CD8-positive, alpha-beta memory T cell (primary cell): ENCODE measurements around the gene TOP2A. TPM values are rescaled to one million over a fixed set of nuclear protein-coding genes. Genes with fewer than 3 reads are reported as not detected.

ENCODE experiments used
- CTCF ChIA-PET: fragments of 350-600 bp; sonication (Branson Sonifier 250); formaldehyde crosslinking; loops from one replicate; lab custom pipeline; 2021; ENCODE audit warnings: antibody characterized with exemption; lab: Charles Lee
- POLR2A ChIA-PET: fragments of 350-600 bp; sonication (Branson Sonifier 250); formaldehyde crosslinking; loops from one replicate; lab custom pipeline; 2021; ENCODE audit warnings: antibody characterized with exemption; lab: Charles Lee
- DNase-seq, 5 donors: peaks; one replicate each; pipeline versions ENCODE4 v3.0.0 to v3.0.0-alpha.2; 2020 to 2022; ENCODE audit warnings: mixed read lengths in 1 of 5
- H3K27ac ChIP-seq: one replicate; pipeline ENCODE4 v1.7.0; 2013; ENCODE audit warnings: low read depth, mild to moderate bottlenecking, low read length, moderate library complexity
- H3K27me3 ChIP-seq: 2 replicates; pipeline ENCODE4 v1.7.0; 2013; ENCODE audit warnings: low read length, mild to moderate bottlenecking; ENCODE audit not compliant: insufficient read depth, poor library complexity, severe bottlenecking
- H3K36me3 ChIP-seq: 2 replicates; pipeline ENCODE4 v1.7.0; 2013; ENCODE audit warnings: mild to moderate bottlenecking, low read length, moderate library complexity; ENCODE audit not compliant: insufficient read depth
- H3K4me1 ChIP-seq: 2 replicates; pipeline ENCODE4 v1.7.0; 2013; ENCODE audit warnings: mild to moderate bottlenecking, low read length, moderate library complexity; ENCODE audit not compliant: insufficient read depth
- H3K4me3 ChIP-seq: 2 replicates; pipeline ENCODE4 v1.7.0; 2013; ENCODE audit warnings: mild to moderate bottlenecking, low read length
- H3K9me3 ChIP-seq: 2 replicates; pipeline ENCODE4 v1.7.0; 2013; ENCODE audit warnings: mild to moderate bottlenecking, low read length
- H3K27ac Mint-ChIP-seq, 8 donors: one replicate each; pipeline ENCODE4 v1.8.0; 2020 to 2021; ENCODE audit warnings: mixed read lengths in 8 of 8, mild to moderate bottlenecking in 6 of 8, inconsistent platforms in 3 of 8, moderate library complexity in 3 of 8
- H3K27me3 Mint-ChIP-seq, 2 donors: one replicate each; pipeline ENCODE4 v1.8.0; 2020 to 2021; ENCODE audit warnings: mixed read lengths in 2 of 2, mild to moderate bottlenecking in 1 of 2, moderate library complexity in 1 of 2
- H3K36me3 Mint-ChIP-seq, 3 donors: one replicate each; pipeline ENCODE4 v1.8.0; 2020 to 2021; ENCODE audit warnings: mixed read lengths in 3 of 3, inconsistent platforms in 1 of 3, mild to moderate bottlenecking in 1 of 3
- H3K4me1 Mint-ChIP-seq, 3 donors: one replicate each; pipeline ENCODE4 v1.8.0; 2020 to 2021; ENCODE audit warnings: mixed read lengths in 3 of 3, inconsistent platforms in 1 of 3, mild to moderate bottlenecking in 1 of 3
- H3K4me3 Mint-ChIP-seq, 7 donors: one replicate each; pipeline ENCODE4 v1.8.0; 2020 to 2021; ENCODE audit warnings: mixed read lengths in 7 of 7, mild to moderate bottlenecking in 6 of 7, moderate library complexity in 4 of 7, inconsistent platforms in 2 of 7
- H3K9me3 Mint-ChIP-seq, 5 donors: one replicate each; pipeline ENCODE4 v1.8.0; 2020 to 2022; ENCODE audit warnings: mixed read lengths in 5 of 5, mild to moderate bottlenecking in 3 of 5, moderate library complexity in 2 of 5, inconsistent platforms in 1 of 5
- polyA plus RNA-seq: library from polyadenylated mRNA; unstranded; fragments of 300-500 nt; fragmentation: Illumina TruSeq; gene quantifications from one replicate; pipeline ENCODE4 v1.2.3, GENCODE V29; 2021
- total RNA-seq, 2 experiments: library from RNA; stranded (reverse); gene quantifications; one replicate each; pipeline ENCODE4 v1.2.3, GENCODE V29; 2021

Gene TOP2A
- total and polyA plus RNA-seq, 3 experiments from 2014 or later, result 0.86 to 143 (median 138) TPM

DNA sequence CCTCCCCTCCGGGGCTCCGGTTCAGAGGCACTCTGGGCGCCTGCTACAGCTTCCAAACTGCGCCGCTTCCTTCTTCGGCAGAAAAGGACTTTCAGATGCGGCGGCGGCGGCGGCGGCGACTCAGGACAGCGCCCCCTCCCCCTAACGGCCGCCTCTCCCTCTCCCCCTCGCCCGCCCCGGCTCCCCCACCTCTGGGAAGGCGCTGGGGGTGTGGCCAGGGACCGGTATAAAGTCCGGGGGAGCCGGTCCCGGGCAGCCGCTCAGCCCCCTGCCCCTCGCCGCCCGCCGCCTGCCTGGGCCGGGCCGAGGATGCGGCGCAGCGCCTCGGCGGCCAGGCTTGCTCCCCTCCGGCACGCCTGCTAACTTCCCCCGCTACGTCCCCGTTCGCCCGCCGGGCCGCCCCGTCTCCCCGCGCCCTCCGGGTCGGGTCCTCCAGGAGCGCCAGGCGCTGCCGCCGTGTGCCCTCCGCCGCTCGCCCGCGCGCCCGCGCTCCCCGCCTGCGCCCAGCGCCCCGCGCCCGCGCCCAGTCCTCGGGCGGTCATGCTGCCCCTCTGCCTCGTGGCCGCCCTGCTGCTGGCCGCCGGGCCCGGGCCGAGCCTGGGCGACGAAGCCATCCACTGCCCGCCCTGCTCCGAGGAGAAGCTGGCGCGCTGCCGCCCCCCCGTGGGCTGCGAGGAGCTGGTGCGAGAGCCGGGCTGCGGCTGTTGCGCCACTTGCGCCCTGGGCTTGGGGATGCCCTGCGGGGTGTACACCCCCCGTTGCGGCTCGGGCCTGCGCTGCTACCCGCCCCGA, 25.7 kb upstream of the TOP2A start, which contains the start of gene IGFBP4:
TSS of gene IGFBP4 (plus strand) at position 255 of the 792 bp plus-strand sequence. CDS start at position 541, 286 bp downstream.
- H3K4me1 ChIP-seq, result peaks cover 37% of the 10 kb centered on the region
- H3K27ac ChIP-seq, result peak within 1 kb of the TSS; percentile 47
- H3K27me3 ChIP-seq, result no peaks in the 10 kb centered on the region
- H3K27ac Mint-ChIP-seq, result peak within 1 kb of the TSS; percentile 84 to 98 (median 92)
- no peaks in the 10 kb centered on the region for H3K36me3 ChIP-seq
- H3K9me3 Mint-ChIP-seq, result peaks cover 0 to 4% (median 0%) of the 10 kb centered on the region in 5 donors
- peaks cover 0 to 11% of the 10 kb centered on the region in 2 donors for H3K27me3 Mint-ChIP-seq
- H3K4me3 Mint-ChIP-seq, result peak within 1 kb of the TSS; percentile 82 to 95 (median 85)
- H3K9me3 ChIP-seq, result no peaks in the 10 kb centered on the region
- peak within 1 kb of the TSS; percentile 64 for H3K4me3 ChIP-seq
- ChIA-PET POLR2A (interaction anchor here (1.0 to 1.9 kb wide), 3 partner anchors 26 to 117 kb away, joined by 3 to 6 read pairs (median 6); partner anchors contain the start of gene TOP2A), CTCF (interaction anchor here (0.7 to 6.6 kb wide), 17 partner anchors 11 to 172 kb away, joined by 3 to 48 read pairs (median 4); partner anchors contain the start of gene TOP2A)
- peaks cover 0 to 3% (median 0%) of the 10 kb centered on the region in 3 donors for H3K36me3 Mint-ChIP-seq
- peak; percentile 49 to 74 (median 54) for DNase-seq
- peaks cover 33 to 40% (median 34%) of the 10 kb centered on the region in 3 donors for H3K4me1 Mint-ChIP-seq

DNA sequence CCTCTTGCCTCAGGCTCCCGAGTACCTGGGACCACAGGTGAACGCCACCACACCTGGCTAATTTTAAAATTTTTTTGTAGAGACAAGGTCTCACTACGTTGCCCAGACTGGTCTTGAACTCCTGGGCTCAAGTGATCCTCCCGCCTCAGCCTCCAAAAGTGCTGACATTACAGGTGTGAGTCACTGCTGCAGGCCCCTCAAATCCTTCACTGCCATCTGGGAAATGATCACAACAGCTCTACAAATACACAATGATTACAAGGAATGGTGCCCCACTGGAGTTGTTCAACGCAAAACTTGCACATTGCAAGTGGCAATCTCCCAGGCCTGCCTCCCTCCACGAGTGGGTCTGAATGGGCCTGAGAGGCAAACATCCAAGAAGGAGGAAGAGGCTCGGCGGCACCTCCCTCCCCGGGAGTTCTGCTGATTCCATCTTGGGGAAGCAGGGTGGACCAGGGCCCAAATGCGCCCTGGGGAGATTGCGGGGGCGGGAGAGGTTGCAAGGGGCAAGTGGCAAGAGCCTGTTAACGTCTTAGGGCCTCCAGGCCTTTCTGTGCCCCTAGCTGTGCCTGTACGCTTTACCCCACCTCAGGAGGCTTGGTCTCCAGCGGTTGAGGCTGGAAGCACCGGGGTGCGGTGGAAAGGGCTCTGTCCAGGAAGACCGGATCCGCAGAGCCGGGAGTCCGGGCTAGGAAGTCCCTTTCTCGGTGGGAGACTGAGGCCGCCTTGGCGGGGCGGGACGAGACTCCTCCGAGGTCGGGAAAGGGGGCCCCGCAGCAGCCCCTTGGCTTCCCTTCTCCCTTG, 24.9 kb upstream of the TOP2A start:
- DNase-seq, result no peak
- H3K4me3 ChIP-seq, result no peak overlapping the region
- Mint-ChIP-seq H3K4me3 (peak overlapping the region; percentile 53 to 82 (median 68)), H3K27ac (peak overlapping the region in 5 of 8 donors; percentile 19 to 81 (median 58)), H3K9me3 (peaks cover 0 to 4% (median 0%) of the 10 kb centered on the region in 5 donors), H3K27me3 (peaks cover 0 to 11% of the 10 kb centered on the region in 2 donors), H3K4me1 (peaks cover 26 to 32% (median 26%) of the 10 kb centered on the region in 3 donors), H3K36me3 (peaks cover 0 to 3% (median 0%) of the 10 kb centered on the region in 3 donors)
- POLR2A ChIA-PET, result no interaction called here
- no peaks in the 10 kb centered on the region for H3K36me3 ChIP-seq
- CTCF ChIA-PET, result interaction anchor here (0.8 to 6.6 kb wide), 9 partner anchors 12 to 118 kb away, joined by 3 to 48 read pairs (median 4); no protein-coding TSS in a partner anchor
- H3K27me3 ChIP-seq, result no peaks in the 10 kb centered on the region
- no peaks in the 10 kb centered on the region for H3K9me3 ChIP-seq
- peaks cover 29% of the 10 kb centered on the region for H3K4me1 ChIP-seq
- peak overlapping the region; percentile 6 for H3K27ac ChIP-seq

DNA sequence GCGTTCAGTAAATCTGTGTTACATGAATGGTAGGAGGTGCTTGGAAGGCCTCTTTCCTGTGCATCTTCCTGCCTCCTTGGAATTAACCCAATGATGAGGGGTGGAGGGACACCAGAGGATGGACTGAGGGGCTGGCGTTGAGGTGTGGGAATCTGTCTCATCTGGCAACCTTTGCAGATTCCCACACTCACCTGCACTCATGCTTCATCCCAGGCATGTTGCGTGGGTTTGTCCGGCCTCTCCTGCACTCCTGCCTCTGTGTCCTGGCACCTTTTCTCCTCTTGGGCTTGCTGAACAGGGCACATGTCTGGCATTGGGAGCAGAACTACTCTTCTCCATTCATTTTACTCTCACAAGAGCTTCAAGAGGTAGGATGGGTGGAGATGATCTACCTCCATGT, 22.5 kb upstream of the TOP2A start:
- POLR2A ChIA-PET, result no interaction called here
- Mint-ChIP-seq H3K4me3 (peak overlapping the region in 1 of 7 donors; percentile 44), H3K27ac (peak overlapping the region in 1 of 8 donors; percentile 40), H3K4me1 (peaks cover 19 to 23% (median 20%) of the 10 kb centered on the region in 3 donors), H3K27me3 (peaks cover 0 to 11% of the 10 kb centered on the region in 2 donors), H3K36me3 (peaks cover 0 to 3% (median 0%) of the 10 kb centered on the region in 3 donors), H3K9me3 (peaks cover 0 to 4% (median 0%) of the 10 kb centered on the region in 5 donors)
- CTCF ChIA-PET, result interaction anchor here (1.5 to 6.6 kb wide), 4 partner anchors 13 to 120 kb away, joined by 3 to 48 read pairs (median 8); no protein-coding TSS in a partner anchor
- DNase-seq, result no peak
- peaks cover 20% of the 10 kb centered on the region for H3K4me1 ChIP-seq
- H3K27me3 ChIP-seq, result no peaks in the 10 kb centered on the region
- H3K36me3 ChIP-seq, result no peaks in the 10 kb centered on the region
- no peak overlapping the region for H3K4me3 ChIP-seq
- no peaks in the 10 kb centered on the region for H3K9me3 ChIP-seq
- no peak overlapping the region for H3K27ac ChIP-seq

DNA sequence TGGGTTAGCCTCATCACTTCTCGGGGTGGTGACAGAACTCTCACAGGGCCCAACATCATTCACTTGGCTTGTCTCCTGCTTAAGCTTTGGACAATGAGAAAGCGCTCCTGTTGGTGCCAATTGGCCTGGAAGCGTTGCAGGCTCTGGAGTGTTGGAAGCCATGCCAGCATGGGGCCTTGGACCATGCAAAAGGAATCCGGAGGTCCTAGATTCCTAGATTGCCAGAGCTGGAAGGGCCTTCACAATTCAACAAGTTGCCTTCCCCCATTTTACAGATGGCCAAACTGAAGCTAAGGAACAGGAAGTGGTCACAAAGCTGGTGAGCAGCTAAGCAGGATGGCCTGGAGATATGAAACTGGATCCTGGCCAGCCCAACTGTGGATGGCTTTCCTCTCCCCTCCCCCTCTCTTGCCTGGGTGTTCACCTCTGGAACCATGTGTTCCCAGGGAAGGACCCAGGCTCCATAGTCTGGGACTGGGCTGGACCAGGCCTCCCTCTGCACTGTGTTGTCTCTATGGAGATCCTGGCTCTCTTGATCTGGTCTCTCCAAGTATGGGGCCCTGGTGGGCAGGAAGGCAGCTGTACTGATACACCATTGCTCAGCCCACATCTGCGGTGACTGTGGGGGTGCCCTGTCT, 19.5 kb upstream of the TOP2A start:
- Histone ChIP-seq H3K27me3 (no peaks in the 10 kb centered on the region), H3K4me1 (no peaks in the 10 kb centered on the region), H3K9me3 (no peaks in the 10 kb centered on the region), H3K36me3 (no peaks in the 10 kb centered on the region), H3K27ac (no peak overlapping the region), H3K4me3 (no peak overlapping the region)
- H3K36me3 Mint-ChIP-seq, result no peaks in the 10 kb centered on the region
- H3K4me3 Mint-ChIP-seq, result no peak overlapping the region
- ChIA-PET CTCF (interaction anchor here (1.6 to 2.1 kb wide), 2 partner anchors 39 to 96 kb away, joined by 3 to 6 read pairs; no protein-coding TSS in a partner anchor), POLR2A (no interaction called here)
- peaks cover 2 to 6% (median 3%) of the 10 kb centered on the region in 3 donors for H3K4me1 Mint-ChIP-seq
- DNase-seq, result peak in 1 of 5 donors; percentile 23
- H3K27ac Mint-ChIP-seq, result no peak overlapping the region
- no peaks in the 10 kb centered on the region for H3K9me3 Mint-ChIP-seq
- H3K27me3 Mint-ChIP-seq, result no peaks in the 10 kb centered on the region

DNA sequence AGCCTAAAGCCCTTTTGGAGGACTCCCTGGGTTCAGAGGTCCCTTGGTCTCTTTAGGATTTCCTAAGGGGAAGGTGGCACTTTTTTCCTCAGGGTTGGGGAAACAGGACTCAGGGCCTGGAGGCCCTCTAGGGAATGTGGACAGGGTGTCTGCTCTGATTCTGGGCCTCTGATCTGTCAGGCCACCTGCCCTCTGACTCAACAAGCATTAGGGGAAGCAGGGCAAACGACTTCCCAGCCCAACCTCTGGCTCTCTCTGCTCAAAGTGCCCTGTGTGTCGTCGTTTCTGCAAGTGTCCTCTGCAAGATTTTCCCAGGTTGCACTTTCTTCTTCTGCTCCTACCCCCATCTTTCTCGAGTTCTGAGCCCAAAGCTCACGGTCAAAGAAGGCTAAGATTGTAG, 18.9 kb upstream of the TOP2A start:
- Mint-ChIP-seq H3K27ac (no peak overlapping the region), H3K36me3 (no peaks in the 10 kb centered on the region), H3K4me3 (no peak overlapping the region), H3K9me3 (no peaks in the 10 kb centered on the region), H3K27me3 (no peaks in the 10 kb centered on the region), H3K4me1 (peaks cover 2 to 6% (median 3%) of the 10 kb centered on the region in 3 donors)
- POLR2A ChIA-PET, result no interaction called here
- no peak overlapping the region for H3K4me3 ChIP-seq
- DNase-seq, result peak in 1 of 5 donors; percentile 0
- CTCF ChIA-PET, result interaction anchor here (1.6 kb wide), 1 partner anchor 39 kb away, joined by 3 read pairs; no protein-coding TSS in a partner anchor
- no peaks in the 10 kb centered on the region for H3K4me1 ChIP-seq
- H3K36me3 ChIP-seq, result no peaks in the 10 kb centered on the region
- H3K27me3 ChIP-seq, result no peaks in the 10 kb centered on the region
- no peak overlapping the region for H3K27ac ChIP-seq
- H3K9me3 ChIP-seq, result no peaks in the 10 kb centered on the region

DNA sequence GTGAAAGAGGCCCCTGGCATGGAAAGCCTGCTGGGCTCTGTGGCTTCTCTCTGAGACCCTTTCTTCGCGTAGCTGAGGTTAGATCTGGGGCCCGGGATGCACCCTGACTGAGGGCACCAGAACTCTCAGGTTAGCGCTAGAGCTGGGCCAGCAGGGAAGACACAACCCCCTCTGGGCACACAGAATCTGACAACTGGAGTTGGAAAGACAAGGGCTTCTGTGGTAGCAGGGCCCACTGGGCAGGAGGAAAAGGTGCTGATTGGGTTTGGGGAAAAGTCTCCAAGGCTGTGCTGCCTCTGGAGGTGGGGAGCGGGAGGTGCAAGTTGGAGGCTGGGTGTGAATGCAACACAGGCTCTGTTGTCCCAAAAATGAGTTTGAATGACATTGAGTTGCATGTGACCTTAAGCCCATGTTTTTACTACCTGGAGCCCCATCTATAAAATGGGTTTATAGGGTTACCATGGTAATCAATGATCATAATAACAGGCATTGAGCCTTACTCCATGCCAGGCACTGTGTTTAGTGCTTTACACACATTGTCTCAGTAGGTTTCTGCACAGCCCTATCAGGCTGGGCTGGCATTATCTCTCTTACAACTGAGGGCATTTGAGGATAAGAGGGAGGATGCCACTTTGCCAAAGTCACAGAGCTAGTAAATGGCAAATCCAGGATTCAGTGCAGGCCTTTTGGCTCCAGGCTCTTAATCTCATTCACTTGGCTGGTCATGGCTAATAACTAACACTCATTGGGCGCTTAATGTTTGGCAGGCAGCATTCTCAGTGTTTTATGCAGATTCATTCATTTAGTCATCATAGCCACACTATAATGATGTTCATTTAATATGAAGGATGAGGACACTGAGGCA, 16.1 kb upstream of the TOP2A start:
- Mint-ChIP-seq H3K4me1 (peaks cover 0 to 6% (median 2%) of the 10 kb centered on the region in 3 donors), H3K4me3 (no peak overlapping the region)

More for the DNA sequence above, 16.1 kb upstream of the TOP2A start:
- Histone ChIP-seq H3K27ac (no peak overlapping the region), H3K4me3 (no peak overlapping the region), H3K27me3 (no peaks in the 10 kb centered on the region), H3K4me1 (no peaks in the 10 kb centered on the region), H3K36me3 (no peaks in the 10 kb centered on the region), H3K9me3 (no peaks in the 10 kb centered on the region)
- Mint-ChIP-seq H3K9me3 (no peaks in the 10 kb centered on the region), H3K36me3 (no peaks in the 10 kb centered on the region), H3K27ac (peak overlapping the region in 1 of 8 donors; percentile 42), H3K27me3 (peaks cover 0 to 6% of the 10 kb centered on the region in 2 donors)
- ChIA-PET POLR2A (no interaction called here), CTCF (interaction anchor here (1.0 to 1.3 kb wide), 2 partner anchors 14 to 18 kb away, joined by 3 read pairs; no protein-coding TSS in a partner anchor)
- no peak for DNase-seq
